Measurements from ENCODE around the gene CDKN2B-AS1.

Gene CDKN2B-AS1

DNA sequence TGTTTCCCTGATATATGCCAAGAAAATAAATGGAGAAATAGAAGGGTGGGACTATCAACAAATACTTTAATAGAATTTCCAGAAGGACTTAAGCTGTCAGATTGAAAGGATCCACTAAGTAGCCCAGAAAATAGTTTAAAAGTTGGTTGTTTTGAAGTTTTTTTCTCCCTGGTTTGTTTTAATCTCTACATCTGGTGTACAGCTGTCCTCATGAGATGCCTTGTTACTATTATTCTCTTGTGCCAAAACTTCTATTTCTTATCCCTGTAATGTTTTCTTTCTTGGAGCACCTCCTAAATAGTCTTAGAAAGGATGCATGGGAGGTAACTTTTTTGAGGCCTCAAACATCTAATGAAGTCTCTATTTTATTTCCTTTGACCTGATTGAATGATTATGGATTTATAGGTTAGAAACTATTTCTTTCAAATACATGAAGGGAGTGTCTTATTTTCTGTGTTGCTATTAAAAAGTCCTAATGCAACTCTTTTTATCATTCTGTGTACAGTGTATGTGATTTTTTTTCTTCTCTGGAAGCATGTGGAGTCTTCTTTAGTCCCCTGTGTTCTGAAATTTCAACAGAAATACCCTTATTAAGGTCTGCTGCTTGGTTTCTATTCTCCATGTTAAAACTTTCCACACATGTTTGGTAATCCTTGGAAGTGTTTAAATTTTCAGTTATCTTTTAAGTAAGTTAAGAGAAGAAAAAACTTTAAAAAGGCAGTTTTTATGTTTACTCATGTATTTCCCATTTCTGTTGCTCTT, 154.5 kb downstream of the CDKN2B-AS1 start:
- Histone ChIP-seq H3K14ac (ENCODE audit: low read length) (no peak overlapping the region), H3K9ac (ENCODE audit: low read length) (no peak overlapping the region), H3K23ac (ENCODE audit: low read length) (no peak overlapping the region), H2BK5ac (ENCODE audit: low read depth, low read length, poor library complexity) (no peak overlapping the region), H3K4me1 (ENCODE audit: control insufficient read depth in 1 of 2, insufficient read depth in 2 of 2, low read length in 2 of 2) (peaks cover 0 to 4% of the 10 kb centered on the region in 2 experiments), H2AK5ac (ENCODE audit: low read length) (no peak overlapping the region), H3K4ac (ENCODE audit: low read depth, low read length) (no peak overlapping the region), H3K4me3 (ENCODE audit: low read depth, low read length) (no peak overlapping the region), H2BK12ac (ENCODE audit: low read length) (no peak overlapping the region), H3K9me3 (ENCODE audit: insufficient read depth, low read depth, low read length) (no peaks in the 10 kb centered on the region), H4K8ac (ENCODE audit: low read depth, low read length) (no peak overlapping the region), H4K12ac (ENCODE audit: low read depth, low read length) (no peak overlapping the region), H3K79me2 (ENCODE audit: control insufficient read depth, insufficient read depth, low read length, poor library complexity) (no peaks in the 10 kb centered on the region), H3K79me1 (ENCODE audit: low read length) (peaks cover 7% of the 10 kb centered on the region), H3K27me3 (ENCODE audit: insufficient read depth, low read length) (no peaks in the 10 kb centered on the region), H3K36me3 (ENCODE audit: control insufficient read depth in 1 of 2, insufficient read depth in 2 of 2, low read length in 2 of 2) (no peaks in the 10 kb centered on the region), H2AFZ (ENCODE audit: insufficient read depth, low read length, poor library complexity) (no peak overlapping the region), H4K91ac (ENCODE audit: low read depth, low read length) (no peak overlapping the region), H3K4me2 (ENCODE audit: low read length) (no peak overlapping the region), H3K18ac (ENCODE audit: low read length) (no peak overlapping the region), H2BK120ac (ENCODE audit: insufficient read depth, low read length, poor library complexity) (no peak overlapping the region), H3K27ac (ENCODE audit: low read depth, low read length) (no peak overlapping the region)
- DNase-seq, result no peak

GRCh38 chr9:22154064-22154463, 159.5 kb downstream of the CDKN2B-AS1 start:
- Histone ChIP-seq H3K9ac (ENCODE audit: low read length) (no peak overlapping the region), H4K12ac (ENCODE audit: low read depth, low read length) (peak overlapping the region; percentile 12), H2BK5ac (ENCODE audit: low read depth, low read length, poor library complexity) (peak overlapping the region; percentile 27), H3K27me3 (ENCODE audit: insufficient read depth, low read length) (no peaks in the 10 kb centered on the region), H2AK5ac (ENCODE audit: low read length) (peak overlapping the region; percentile 60), H3K27ac (ENCODE audit: low read depth, low read length) (no peak overlapping the region), H3K9me3 (ENCODE audit: insufficient read depth, low read depth, low read length) (no peaks in the 10 kb centered on the region), H3K4me2 (ENCODE audit: low read length) (no peak overlapping the region), H3K4ac (ENCODE audit: low read depth, low read length) (no peak overlapping the region), H4K8ac (ENCODE audit: low read depth, low read length) (peak overlapping the region; percentile 43), H4K91ac (ENCODE audit: low read depth, low read length) (peak overlapping the region; percentile 59), H3K14ac (ENCODE audit: low read length) (peak overlapping the region; percentile 70), H3K4me3 (ENCODE audit: low read depth, low read length) (no peak overlapping the region), H3K4me1 (ENCODE audit: control insufficient read depth in 1 of 2, insufficient read depth in 2 of 2, low read length in 2 of 2) (peaks cover 0 to 4% of the 10 kb centered on the region in 2 experiments), H3K36me3 (ENCODE audit: control insufficient read depth in 1 of 2, insufficient read depth in 2 of 2, low read length in 2 of 2) (no peaks in the 10 kb centered on the region), H3K79me1 (ENCODE audit: low read length) (peaks cover 8% of the 10 kb centered on the region), H2AFZ (ENCODE audit: insufficient read depth, low read length, poor library complexity) (no peak overlapping the region), H3K79me2 (ENCODE audit: control insufficient read depth, insufficient read depth, low read length, poor library complexity) (peaks cover 2% of the 10 kb centered on the region), H2BK120ac (ENCODE audit: insufficient read depth, low read length, poor library complexity) (no peak overlapping the region), H3K18ac (ENCODE audit: low read length) (peak overlapping the region; percentile 49), H3K23ac (ENCODE audit: low read length) (no peak overlapping the region), H2BK12ac (ENCODE audit: low read length) (peak overlapping the region; percentile 78)
- WGBS (ENCODE audit: extremely low coverage, insufficient coverage, insufficient read length), result no CpG with 5 or more reads among the region's 10 CpGs
- no peak for DNase-seq

DNA sequence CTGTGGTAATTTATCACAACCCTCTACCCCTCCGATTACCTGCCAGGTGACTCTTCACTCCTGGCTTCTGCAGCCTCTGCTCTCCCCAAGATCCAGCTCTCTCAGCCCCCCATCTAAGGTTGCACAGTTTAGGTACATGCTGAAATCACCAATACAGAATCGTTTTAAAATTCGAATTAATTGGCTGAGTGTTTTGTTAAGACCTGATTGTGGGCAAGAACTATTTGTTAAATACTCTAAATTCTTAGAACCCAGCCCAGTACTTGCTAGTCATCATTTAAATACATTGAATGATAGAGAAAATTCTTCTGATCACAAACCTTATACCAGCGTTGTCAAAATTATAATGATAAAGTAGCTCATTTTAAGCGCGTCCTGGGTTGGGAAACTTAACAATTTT, 162.0 kb downstream of the CDKN2B-AS1 start:
- H2AFZ ChIP-seq (ENCODE audit: insufficient read depth, low read length, poor library complexity), result no peak overlapping the region
- H4K12ac ChIP-seq (ENCODE audit: low read depth, low read length), result no peak overlapping the region
- peak overlapping the region; percentile 99 for H2BK12ac ChIP-seq (ENCODE audit: low read length)
- H3K9me3 ChIP-seq (ENCODE audit: insufficient read depth, low read depth, low read length), result no peaks in the 10 kb centered on the region
- no peak overlapping the region for H3K4me2 ChIP-seq (ENCODE audit: low read length)
- H3K4me1 ChIP-seq (ENCODE audit: control insufficient read depth in 1 of 2, insufficient read depth in 2 of 2, low read length in 2 of 2), result peaks cover 0 to 4% of the 10 kb centered on the region in 2 experiments
- H3K14ac ChIP-seq (ENCODE audit: low read length), result peak overlapping the region; percentile 87
- H2BK5ac ChIP-seq (ENCODE audit: low read depth, low read length, poor library complexity), result peak overlapping the region; percentile 31
- no CpG with 5 or more reads among the region's 6 CpGs for WGBS (ENCODE audit: extremely low coverage, insufficient coverage, insufficient read length)
- no peak overlapping the region for H3K4me3 ChIP-seq (ENCODE audit: low read depth, low read length)
- H3K23ac ChIP-seq (ENCODE audit: low read length), result no peak overlapping the region
- no peaks in the 10 kb centered on the region for H3K27me3 ChIP-seq (ENCODE audit: insufficient read depth, low read length)
- H3K27ac ChIP-seq (ENCODE audit: low read depth, low read length), result no peak overlapping the region
- H3K9ac ChIP-seq (ENCODE audit: low read length), result no peak overlapping the region
- H3K4ac ChIP-seq (ENCODE audit: low read depth, low read length), result no peak overlapping the region
- peak overlapping the region; percentile 97 for H2AK5ac ChIP-seq (ENCODE audit: low read length)
- no peak for DNase-seq
- H4K8ac ChIP-seq (ENCODE audit: low read depth, low read length), result peak overlapping the region; percentile 7
- peak overlapping the region; percentile 59 for H3K18ac ChIP-seq (ENCODE audit: low read length)
- peaks cover 8% of the 10 kb centered on the region for H3K79me1 ChIP-seq (ENCODE audit: low read length)
- peak overlapping the region; percentile 86 for H2BK120ac ChIP-seq (ENCODE audit: insufficient read depth, low read length, poor library complexity)
- H3K36me3 ChIP-seq (ENCODE audit: control insufficient read depth in 1 of 2, insufficient read depth in 2 of 2, low read length in 2 of 2), result no peaks in the 10 kb centered on the region
- peak overlapping the region; percentile 62 for H4K91ac ChIP-seq (ENCODE audit: low read depth, low read length)
- H3K79me2 ChIP-seq (ENCODE audit: control insufficient read depth, insufficient read depth, low read length, poor library complexity), result peaks cover 2% of the 10 kb centered on the region

- Histone ChIP-seq H2BK120ac (ENCODE audit: insufficient read depth, low read length, poor library complexity) (no peak overlapping the region), H3K4ac (ENCODE audit: low read depth, low read length) (no peak overlapping the region), H3K4me2 (ENCODE audit: low read length) (no peak overlapping the region), H3K27ac (ENCODE audit: low read depth, low read length) (no peak overlapping the region), H4K12ac (ENCODE audit: low read depth, low read length) (no peak overlapping the region), H3K79me1 (ENCODE audit: low read length) (peaks cover 8% of the 10 kb centered on the region), H4K91ac (ENCODE audit: low read depth, low read length) (no peak overlapping the region), H3K79me2 (ENCODE audit: control insufficient read depth, insufficient read depth, low read length, poor library complexity) (peaks cover 2% of the 10 kb centered on the region), H2BK5ac (ENCODE audit: low read depth, low read length, poor library complexity) (no peak overlapping the region), H2AFZ (ENCODE audit: insufficient read depth, low read length, poor library complexity) (no peak overlapping the region), H4K8ac (ENCODE audit: low read depth, low read length) (no peak overlapping the region), H3K14ac (ENCODE audit: low read length) (no peak overlapping the region), H3K4me3 (ENCODE audit: low read depth, low read length) (no peak overlapping the region), H3K4me1 (ENCODE audit: control insufficient read depth in 1 of 2, insufficient read depth in 2 of 2, low read length in 2 of 2) (peaks cover 0 to 4% of the 10 kb centered on the region in 2 experiments), H3K9me3 (ENCODE audit: insufficient read depth, low read depth, low read length) (no peaks in the 10 kb centered on the region), H2BK12ac (ENCODE audit: low read length) (no peak overlapping the region), H3K9ac (ENCODE audit: low read length) (no peak overlapping the region), H3K23ac (ENCODE audit: low read length) (no peak overlapping the region), H3K36me3 (ENCODE audit: control insufficient read depth in 1 of 2, insufficient read depth in 2 of 2, low read length in 2 of 2) (no peaks in the 10 kb centered on the region), H3K27me3 (ENCODE audit: insufficient read depth, low read length) (no peaks in the 10 kb centered on the region), H2AK5ac (ENCODE audit: low read length) (no peak overlapping the region), H3K18ac (ENCODE audit: low read length) (no peak overlapping the region)
- no peak for DNase-seq
Measured at GRCh38 chr9:22157276-22157675, 162.7 kb downstream of the CDKN2B-AS1 start.

All from trophoblast cell (in vitro differentiated cells and primary cell).